HG02623 (cell line): ENCODE measurements around the gene DMD.

Experiments used
- ATAC-seq: cut with Tn5 transposase; IDR thresholded peaks from one replicate; pipeline ENCODE4 v1.9.1; 2021; ENCODE audit warnings: moderate library complexity; ENCODE audit not compliant: unreplicated experiment

The DMD gene

GRCh38 chrX:31796624-31797023, 1414.7 kb downstream of the DMD start:
- no peak for ATAC-seq

- no peak for ATAC-seq
These were observed 1463.9 kb downstream of the DMD start for GRCh38 chrX:31747411-31747810.

DNA sequence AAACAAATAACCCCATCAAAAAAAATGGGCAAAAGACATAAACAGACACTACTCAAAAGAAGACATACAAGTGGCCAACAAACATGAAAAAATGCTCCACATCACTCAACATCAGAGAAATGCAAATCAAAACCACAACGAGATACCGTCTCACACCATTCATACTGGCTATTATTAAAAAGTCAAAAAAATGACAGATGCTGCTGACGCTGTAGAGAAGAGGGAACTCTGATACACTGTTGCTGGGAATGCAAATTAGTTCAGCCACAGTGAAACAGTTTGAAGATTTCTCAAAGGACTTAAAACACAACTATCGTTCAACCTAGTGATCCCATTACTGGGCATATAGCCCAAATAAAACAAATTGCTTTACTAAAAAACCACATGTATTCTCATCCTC, 1468.3 kb downstream of the DMD start:
- ATAC-seq: no peak

DNA sequence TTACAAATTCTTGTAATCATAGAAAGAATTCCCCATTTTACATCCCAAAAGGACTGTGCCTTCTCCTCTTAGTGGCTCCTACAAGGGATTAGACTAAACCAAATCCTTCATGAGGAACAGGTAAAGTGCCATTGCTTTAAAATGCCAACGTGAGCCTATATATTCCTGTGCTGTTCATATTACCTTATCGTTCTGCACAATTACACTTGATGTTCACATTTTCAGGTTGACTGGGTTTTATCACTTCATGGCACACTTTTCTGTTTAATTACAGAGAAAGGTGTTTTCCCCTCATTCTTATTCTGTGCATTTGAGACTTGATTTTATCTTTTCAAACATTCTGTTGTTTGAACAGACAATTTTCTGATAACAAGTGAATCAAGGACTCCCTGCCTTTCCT, 1493.9 kb downstream of the DMD start:
- no peak for ATAC-seq

- no peak for ATAC-seq
These were observed 1495.7 kb downstream of the DMD start for GRCh38 chrX:31715675-31716074.

DNA sequence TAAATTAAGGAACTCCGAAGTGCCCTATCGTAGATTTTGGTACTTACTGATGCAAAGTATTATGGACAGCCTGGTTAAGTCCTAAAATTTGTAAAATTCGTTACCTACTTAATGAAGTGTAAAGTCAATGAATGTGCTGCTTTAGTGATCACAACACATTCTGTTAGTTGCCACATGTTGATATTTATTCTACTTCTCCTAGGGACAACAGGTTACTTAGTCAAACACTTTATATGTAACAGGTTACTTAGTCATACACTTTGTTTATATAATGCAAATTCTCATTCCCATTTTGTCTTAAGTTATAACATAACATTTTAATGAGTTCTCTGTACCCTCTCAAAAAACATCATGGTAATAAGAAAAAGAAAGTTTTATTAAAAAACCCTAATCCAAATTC, 1496.6 kb downstream of the DMD start:
- no peak for ATAC-seq

DNA sequence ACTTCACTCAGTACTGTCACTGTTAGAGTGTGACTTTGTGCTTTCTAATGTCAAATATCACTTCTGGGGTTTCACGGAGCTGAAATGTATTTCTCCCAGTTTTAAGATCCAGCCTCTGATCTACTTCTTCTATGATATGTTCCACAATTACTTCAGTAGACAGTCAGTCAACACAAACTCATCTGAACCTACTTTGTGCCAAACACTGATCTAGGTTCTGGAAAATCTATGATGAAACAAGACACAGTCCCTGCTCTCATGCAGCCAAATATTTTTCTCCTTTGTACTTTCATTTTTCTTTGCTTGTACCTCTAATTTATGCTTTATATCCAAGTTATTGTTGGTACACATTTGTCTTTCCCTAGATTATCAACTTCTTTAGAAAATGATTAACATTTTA, 1498.2 kb downstream of the DMD start:
- ATAC-seq: no peak

DNA sequence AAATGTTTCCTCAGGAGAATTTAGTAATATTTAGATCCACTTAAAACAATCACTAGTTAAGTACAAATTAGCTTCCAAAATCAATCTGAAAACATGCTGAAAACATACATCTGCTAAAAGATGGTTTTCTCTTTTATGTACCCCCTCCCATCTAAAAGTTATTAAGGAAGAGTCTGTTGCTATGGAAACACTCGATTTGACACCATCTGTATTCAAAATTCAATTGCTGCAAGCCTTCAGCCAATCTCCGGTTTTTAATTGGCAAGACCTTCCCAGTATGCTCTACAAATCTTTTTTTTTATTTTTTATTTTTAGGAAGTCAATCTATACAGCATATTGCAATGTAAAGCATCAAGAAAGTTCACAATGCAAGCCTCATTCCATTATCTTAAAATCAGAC, 1500.2 kb downstream of the DMD start:
- ATAC-seq: no peak

DNA sequence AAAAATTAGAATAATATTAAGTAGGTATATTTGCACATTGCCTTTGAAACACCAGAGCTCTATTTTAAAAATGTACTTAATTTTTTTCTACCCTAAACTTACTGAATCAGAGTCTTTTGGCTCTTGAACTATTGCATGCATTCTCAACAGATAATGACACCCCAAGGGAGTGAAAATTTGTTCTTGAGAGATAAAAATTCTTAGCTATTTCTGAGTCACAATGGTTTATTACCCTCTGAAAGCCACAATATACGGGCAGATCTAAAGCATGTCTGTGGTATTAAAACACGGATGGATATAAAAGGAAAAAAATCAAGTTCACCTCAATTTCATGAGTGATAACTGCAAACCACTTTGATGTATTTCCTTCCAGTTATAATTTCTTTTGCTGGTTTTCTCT, 1503.2 kb downstream of the DMD start:
- no peak for ATAC-seq

GRCh38 chrX:31706466-31706865, 1504.9 kb downstream of the DMD start:
- ATAC-seq: no peak

GRCh38 chrX:31705816-31706215, 1505.5 kb downstream of the DMD start:
- ATAC-seq: no peak

DNA sequence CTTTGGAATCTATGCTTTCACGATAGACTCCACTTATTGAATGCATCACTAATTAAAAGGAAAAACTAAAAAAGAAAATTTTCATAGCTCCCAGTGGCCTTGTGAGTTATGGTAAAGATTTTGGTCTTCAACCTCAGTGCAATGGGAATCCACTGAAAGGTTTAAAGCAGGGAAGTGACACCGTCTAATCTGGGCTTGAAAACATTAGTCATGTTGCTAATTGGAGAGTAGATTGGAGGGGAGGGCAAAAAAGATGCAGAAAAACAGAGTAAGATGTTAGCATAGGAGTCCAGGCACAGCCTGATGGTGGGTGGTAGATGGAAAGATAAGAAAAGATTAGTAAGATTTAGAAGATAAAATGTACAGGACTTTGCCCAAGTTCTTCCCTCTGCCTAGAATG, 1506.4 kb downstream of the DMD start:
- ATAC-seq: no peak

DNA sequence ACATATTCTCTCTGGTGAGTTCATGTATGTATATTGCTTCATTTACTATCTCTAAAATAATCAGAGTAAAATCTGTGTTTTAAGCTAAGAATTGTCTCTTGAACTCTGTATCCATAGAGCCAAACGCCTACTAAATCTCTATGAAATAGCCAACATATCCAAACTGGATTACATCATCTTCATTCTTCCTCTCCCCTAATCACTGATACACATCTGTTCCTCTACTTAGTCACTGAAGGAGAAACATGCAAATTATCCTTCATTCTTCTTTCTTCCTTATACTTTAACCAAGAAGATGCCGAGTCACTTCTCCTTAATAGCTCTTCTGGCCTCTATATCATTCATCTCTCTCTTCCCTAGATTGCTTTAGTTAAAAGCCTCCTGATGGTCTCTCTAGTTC, 1509.1 kb downstream of the DMD start:
- ATAC-seq: no peak

GRCh38 chrX:31697294-31697916, 1513.9 kb downstream of the DMD start:
- ATAC-seq: no peak

DNA sequence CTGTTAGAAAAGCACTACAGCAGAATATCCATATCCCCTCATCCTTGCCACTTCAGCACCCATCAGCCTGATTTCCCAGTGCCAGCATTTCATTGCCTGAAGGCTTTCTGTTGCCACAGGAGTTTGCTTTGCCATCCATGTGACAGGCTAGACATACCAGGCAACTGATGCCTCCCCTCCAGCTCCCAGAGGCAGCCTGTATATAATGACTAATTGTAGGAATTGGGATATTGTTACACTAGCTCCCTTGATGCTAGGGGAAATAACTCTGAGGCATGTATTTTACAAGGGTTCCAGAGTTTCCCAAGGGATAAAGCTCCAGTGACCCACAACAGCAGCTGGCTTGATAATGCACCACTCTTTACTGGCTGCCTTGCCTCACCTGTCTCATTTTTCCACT, 1531.5 kb downstream of the DMD start:
- no peak for ATAC-seq

DNA sequence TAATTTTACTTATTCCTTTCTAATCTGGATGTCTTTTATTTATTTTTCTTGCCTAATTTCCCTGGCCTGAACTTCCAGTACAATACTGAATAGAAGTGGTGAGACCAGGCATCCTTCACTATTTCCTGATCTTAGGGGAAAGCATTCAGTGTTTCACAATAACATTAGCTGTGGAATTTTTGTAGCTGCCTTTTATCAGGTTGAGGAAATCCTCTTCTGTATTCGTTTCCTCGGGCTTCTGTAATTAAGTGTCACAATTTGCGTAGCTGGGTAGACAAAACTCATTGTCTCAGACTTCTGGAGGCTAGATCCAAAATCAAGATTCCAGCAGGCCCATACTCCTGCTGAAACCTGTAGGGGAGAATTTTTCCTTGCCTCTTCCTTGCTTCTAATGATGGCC, 1541.1 kb downstream of the DMD start:
- no peak for ATAC-seq

- no peak for ATAC-seq
These were observed 1545.9 kb downstream of the DMD start for GRCh38 chrX:31665454-31665853.

DNA sequence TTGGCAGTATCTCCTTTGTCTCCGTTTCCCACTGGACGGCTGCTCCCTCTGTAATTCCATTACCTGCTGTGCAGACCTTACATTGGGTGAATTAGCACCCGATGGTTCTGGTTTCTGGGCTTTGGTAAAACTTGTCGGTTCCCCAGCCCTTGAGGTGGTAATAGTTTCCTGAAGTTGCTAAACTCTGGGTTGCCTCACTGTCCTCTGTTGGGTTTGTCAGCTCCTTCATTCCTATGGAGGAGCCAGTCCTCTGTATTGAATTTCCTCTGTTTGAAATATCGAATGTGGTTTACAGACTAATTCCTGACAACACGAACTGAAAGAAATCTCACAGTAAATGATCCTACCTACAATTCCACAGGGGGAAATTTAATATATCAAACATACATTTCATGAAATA, 1548.2 kb downstream of the DMD start:
- ATAC-seq: no peak

GRCh38 chrX:31661280-31661810, 1550.0 kb downstream of the DMD start:
- ATAC-seq: no peak

GRCh38 chrX:31658360-31658759, 1553.0 kb downstream of the DMD start:
- ATAC-seq: no peak

- ATAC-seq: no peak
These were observed 1555.3 kb downstream of the DMD start for GRCh38 chrX:31656013-31656412.

DNA sequence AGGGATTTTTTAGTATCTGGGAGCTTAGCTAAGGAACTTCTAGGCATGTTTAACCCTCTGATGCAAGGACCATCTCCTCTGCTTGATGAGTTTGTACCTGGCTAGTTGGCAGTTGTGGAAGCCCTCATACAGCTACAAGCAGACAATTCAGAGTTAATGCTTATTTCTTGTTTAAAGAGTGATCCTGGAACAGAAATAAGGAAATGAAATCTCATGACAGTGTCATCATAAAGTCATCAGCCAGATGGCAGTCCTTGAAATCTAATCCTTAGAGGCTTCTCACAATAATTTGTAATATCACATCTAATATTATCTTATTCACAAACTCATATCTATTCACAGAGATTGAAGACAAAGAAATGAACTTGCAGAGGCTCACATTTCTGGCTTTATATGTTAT, 1557.9 kb downstream of the DMD start:
- no peak for ATAC-seq

GRCh38 chrX:31652650-31653049, 1558.7 kb downstream of the DMD start:
- ATAC-seq: no peak
